ENCODE measurements around the gene CCDC50.

GRCh38 chr3:191292243-191293015 lies 36.8 kb upstream of the CCDC50 start:
- no peak for TF ChIP-seq CTCF (conservative IDR thresholded peaks at IDR 0.05; ENCODE audit: low read length)
- no peak for TF ChIP-seq EZH2phosphoT487 (IDR thresholded peaks at IDR 0.05; ENCODE audit: borderline replicate concordance, low read depth, low read length)
